Measurements from ENCODE around the gene CYB561.

GRCh38 chr17:63413128-63413527, 33.0 kb downstream of the CYB561 start:
- TF ChIP-seq CTCF (conservative IDR thresholded peaks at IDR 0.05; ENCODE audit: low read depth in 2 of 2) (peak; percentile 18 to 23; a peak in 2 of 4 replicates), POLR2AphosphoS5 (IDR thresholded peaks at IDR 0.05; ENCODE audit: low read depth) (no peak), EZH2 (IDR thresholded peaks at IDR 0.05; ENCODE audit: low read depth, unreplicated experiment) (no peak), ETS1 (IDR thresholded peaks at IDR 0.05) (no peak), REST (IDR thresholded peaks at IDR 0.05; ENCODE audit: unreplicated experiment) (no peak), EZH2phosphoT487 (IDR thresholded peaks at IDR 0.05; ENCODE audit: unreplicated experiment) (no peak), CREB1 (CRISPR knock-in tag; IDR thresholded peaks at IDR 0.05; ENCODE audit: low read depth) (no peak), JUNB (IDR thresholded peaks at IDR 0.05; ENCODE audit: unreplicated experiment) (no peak), ZNF462 (CRISPR knock-in tag; IDR thresholded peaks at IDR 0.05) (no peak), ZNF114 (CRISPR knock-in tag; IDR thresholded peaks at IDR 0.05) (no peak)

Measured in GM23338 (cell line).